ENCODE measurements around the gene ZFAND3. TPM values are rescaled to one million over a fixed set of nuclear protein-coding genes. Genes with fewer than 3 reads are reported as not detected.

Gene ZFAND3
- total RNA-seq, 1 experiment from 2014 or later = 107 TPM

DNA sequence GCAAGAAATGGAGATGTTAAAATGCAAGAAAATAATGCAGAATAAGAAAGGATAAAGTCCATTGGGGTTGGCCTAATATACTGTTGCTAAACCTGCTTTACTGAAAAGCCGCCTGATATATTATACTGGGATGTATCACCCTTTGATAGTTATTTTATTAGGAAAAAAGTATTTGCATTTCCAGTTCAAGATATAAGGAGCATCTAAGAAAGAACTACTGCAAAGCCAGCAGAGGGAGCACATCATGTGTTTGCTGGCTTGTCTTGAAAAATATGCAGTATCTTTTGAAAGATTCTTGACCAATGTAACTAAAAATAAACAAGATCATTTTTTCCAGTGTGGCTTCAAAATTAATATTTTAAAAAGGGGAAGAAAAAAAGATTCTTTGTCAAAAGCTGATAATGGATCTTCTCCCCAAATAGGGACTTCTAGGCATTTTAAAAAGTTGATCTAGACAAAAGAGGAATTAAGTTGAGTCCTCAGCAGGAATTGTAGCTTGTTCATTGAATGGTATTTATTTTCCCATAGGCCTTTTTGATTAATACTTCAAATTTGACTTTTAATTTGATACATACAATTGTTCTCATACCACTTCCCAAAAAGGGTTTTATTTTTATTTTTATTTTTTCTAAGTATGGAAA, 214.9 kb downstream of the ZFAND3 start:
- no peaks in the 10 kb centered on the region for H3K4me1 Mint-ChIP-seq (ENCODE audit: low read depth, unreplicated experiment)
- peak in 1 of 2 experiments; percentile 23 for DNase-seq
- no peaks in the 10 kb centered on the region for H3K4me1 ChIP-seq
- BruUV-seq (replicated peaks) = no TSS peak
- no peak overlapping the region for H3K27ac Mint-ChIP-seq (ENCODE audit: unreplicated experiment)
- intact Hi-C loops (cut with micrococcal nuclease; ENCODE audit: unreplicated experiment) = loop anchor here (2.0 to 10.0 kb wide), 2 partner anchors 80 to 458 kb away; no protein-coding TSS in a partner anchor
- H3K36me3 Mint-ChIP-seq (ENCODE audit: insufficient read depth, unreplicated experiment) = no peaks in the 10 kb centered on the region
- H3K4me3 ChIP-seq (ENCODE audit: low read depth, low read length) = no peak overlapping the region
- H3K9me3 Mint-ChIP-seq (ENCODE audit: unreplicated experiment) = no peaks in the 10 kb centered on the region
- TF ChIP-seq, protein P1, sequence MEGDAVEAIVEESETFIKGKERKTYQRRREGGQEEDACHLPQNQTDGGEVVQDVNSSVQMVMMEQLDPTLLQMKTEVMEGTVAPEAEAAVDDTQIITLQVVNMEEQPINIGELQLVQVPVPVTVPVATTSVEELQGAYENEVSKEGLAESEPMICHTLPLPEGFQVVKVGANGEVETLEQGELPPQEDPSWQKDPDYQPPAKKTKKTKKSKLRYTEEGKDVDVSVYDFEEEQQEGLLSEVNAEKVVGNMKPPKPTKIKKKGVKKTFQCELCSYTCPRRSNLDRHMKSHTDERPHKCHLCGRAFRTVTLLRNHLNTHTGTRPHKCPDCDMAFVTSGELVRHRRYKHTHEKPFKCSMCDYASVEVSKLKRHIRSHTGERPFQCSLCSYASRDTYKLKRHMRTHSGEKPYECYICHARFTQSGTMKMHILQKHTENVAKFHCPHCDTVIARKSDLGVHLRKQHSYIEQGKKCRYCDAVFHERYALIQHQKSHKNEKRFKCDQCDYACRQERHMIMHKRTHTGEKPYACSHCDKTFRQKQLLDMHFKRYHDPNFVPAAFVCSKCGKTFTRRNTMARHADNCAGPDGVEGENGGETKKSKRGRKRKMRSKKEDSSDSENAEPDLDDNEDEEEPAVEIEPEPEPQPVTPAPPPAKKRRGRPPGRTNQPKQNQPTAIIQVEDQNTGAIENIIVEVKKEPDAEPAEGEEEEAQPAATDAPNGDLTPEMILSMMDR (IDR thresholded peaks at IDR 0.05; ENCODE audit: insufficient read depth in 1 of 2, low read depth in 1 of 2, low read length in 1 of 2, severe bottlenecking in 1 of 2, unreplicated experiment in 1 of 2) = peak; percentile 14 to 68
- no peaks in the 10 kb centered on the region for H3K9me3 ChIP-seq
- POLR2A ChIA-PET = no interaction called here
- no peaks in the 10 kb centered on the region for H3K27me3 ChIP-seq (replicated peaks; ENCODE audit: control insufficient read depth, insufficient read depth, low read length)
- no peak overlapping the region for H3K4me3 Mint-ChIP-seq (ENCODE audit: unreplicated experiment)
- no peaks in the 10 kb centered on the region for H3K27me3 Mint-ChIP-seq (ENCODE audit: insufficient read depth, unreplicated experiment)
- CTCF ChIA-PET = interaction anchor here (1.0 kb wide), 1 partner anchor 243 kb away, joined by 3 read pairs; no protein-coding TSS in a partner anchor
- H3K36me3 ChIP-seq (ENCODE audit: control insufficient read depth, insufficient read depth, low read length) = no peaks in the 10 kb centered on the region

GRCh38 chr6:38035478-38035877, 216.0 kb downstream of the ZFAND3 start:
- POLR2A ChIA-PET = no interaction called here

DNA sequence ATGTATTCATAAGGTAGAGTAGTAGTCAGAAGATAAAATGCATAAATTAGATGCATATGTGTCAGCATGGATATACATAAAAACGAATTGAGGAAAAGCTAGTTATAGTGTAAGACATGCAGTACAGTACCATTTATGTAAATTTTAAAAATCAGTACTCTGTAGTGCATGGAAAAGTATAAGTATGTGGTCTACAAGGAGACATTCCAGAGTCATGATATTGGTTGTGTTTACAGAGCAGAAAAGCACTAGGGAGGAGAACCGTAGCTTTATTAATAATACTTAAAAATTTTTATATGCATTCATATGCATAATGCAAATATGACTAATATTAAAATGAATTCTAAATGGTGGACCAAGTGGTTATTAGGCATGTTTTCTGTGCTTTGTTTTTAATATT, 220.0 kb downstream of the ZFAND3 start:
- CTCF ChIA-PET = no interaction called here
- no TSS peak for BruUV-seq (replicated peaks)
- Mint-ChIP-seq H3K9me3 (ENCODE audit: unreplicated experiment) (no peaks in the 10 kb centered on the region), H3K27ac (ENCODE audit: unreplicated experiment) (no peak overlapping the region), H3K27me3 (ENCODE audit: insufficient read depth, unreplicated experiment) (no peaks in the 10 kb centered on the region), H3K4me3 (ENCODE audit: unreplicated experiment) (no peak overlapping the region), H3K4me1 (ENCODE audit: low read depth, unreplicated experiment) (no peaks in the 10 kb centered on the region), H3K36me3 (ENCODE audit: insufficient read depth, unreplicated experiment) (peaks cover 3% of the 10 kb centered on the region)
- Histone ChIP-seq H3K9me3 (no peaks in the 10 kb centered on the region), H3K4me3 (ENCODE audit: low read depth, low read length) (no peak overlapping the region), H3K27me3 (replicated peaks; ENCODE audit: control insufficient read depth, insufficient read depth, low read length) (no peaks in the 10 kb centered on the region), H3K4me1 (peaks cover 3% of the 10 kb centered on the region; the same call in 1 of the 2 replicates), H3K36me3 (ENCODE audit: control insufficient read depth, insufficient read depth, low read length) (no peaks in the 10 kb centered on the region)
- TF ChIP-seq, protein P1 (IDR thresholded peaks at IDR 0.05; ENCODE audit: insufficient read depth in 1 of 2, low read depth in 1 of 2, low read length in 1 of 2, severe bottlenecking in 1 of 2, unreplicated experiment in 1 of 2) = no peak
- no peak for DNase-seq
- intact Hi-C loops (cut with micrococcal nuclease; ENCODE audit: unreplicated experiment) = loop anchor here (10.0 kb wide), 1 partner anchor 75 kb away; no protein-coding TSS in a partner anchor
- POLR2A ChIA-PET = no interaction called here

More at GRCh38 chr6:38035478-38035877, 216.0 kb downstream of the ZFAND3 start:
- H3K9me3 Mint-ChIP-seq (ENCODE audit: unreplicated experiment) = no peaks in the 10 kb centered on the region
- H3K4me1 ChIP-seq = no peaks in the 10 kb centered on the region
- intact Hi-C loops (cut with micrococcal nuclease; ENCODE audit: unreplicated experiment) = loop anchor here (2.0 to 10.0 kb wide), 2 partner anchors 79 to 457 kb away; no protein-coding TSS in a partner anchor
- TF ChIP-seq, protein P1 (IDR thresholded peaks at IDR 0.05; ENCODE audit: insufficient read depth in 1 of 2, low read depth in 1 of 2, low read length in 1 of 2, severe bottlenecking in 1 of 2, unreplicated experiment in 1 of 2) = no peak
- H3K4me3 ChIP-seq (ENCODE audit: low read depth, low read length) = no peak overlapping the region
- H3K4me1 Mint-ChIP-seq (ENCODE audit: low read depth, unreplicated experiment) = no peaks in the 10 kb centered on the region
- DNase-seq = no peak
- H3K27ac Mint-ChIP-seq (ENCODE audit: unreplicated experiment) = no peak overlapping the region
- no peak overlapping the region for H3K4me3 Mint-ChIP-seq (ENCODE audit: unreplicated experiment)
- CTCF ChIA-PET = no interaction called here
- H3K27me3 Mint-ChIP-seq (ENCODE audit: insufficient read depth, unreplicated experiment) = no peaks in the 10 kb centered on the region
- no peaks in the 10 kb centered on the region for H3K27me3 ChIP-seq (replicated peaks; ENCODE audit: control insufficient read depth, insufficient read depth, low read length)
- H3K9me3 ChIP-seq = no peaks in the 10 kb centered on the region
- BruUV-seq (replicated peaks) = no TSS peak
- no peaks in the 10 kb centered on the region for H3K36me3 Mint-ChIP-seq (ENCODE audit: insufficient read depth, unreplicated experiment)
- no peaks in the 10 kb centered on the region for H3K36me3 ChIP-seq (ENCODE audit: control insufficient read depth, insufficient read depth, low read length)

Measured in Caco-2 (cell line).